Hematopoietic multipotent progenitor cell treated with erythropoietin and hydrocortisone succinate and interleukin-3 and kit ligand, for 8 days (in vitro differentiated cells): ENCODE results near the gene PDLIM7.

ENCODE experiments used
- DNase-seq: peaks from one replicate; pipeline ENCODE4 v3.0.0-alpha.2; 2015

Gene PDLIM7

GRCh38 chr5:177504086-177505056 is 7.0 kb upstream of the PDLIM7 start:
- DNase-seq: no peak

- no peak for DNase-seq
Observed at GRCh38 chr5:177503351-177504085, 6.1 kb upstream of the PDLIM7 start.

GRCh38 chr5:177502886-177503285 is 5.5 kb upstream of the PDLIM7 start:
- no peak for DNase-seq

- no peak for DNase-seq
Observed at GRCh38 chr5:177501874-177502678, 4.7 kb upstream of the PDLIM7 start.

- DNase-seq: peak; percentile 79
Observed at GRCh38 chr5:177500685-177501522, 3.5 kb upstream of the PDLIM7 start.

- no peak for DNase-seq
Observed at GRCh38 chr5:177499842-177500241, 2.4 kb upstream of the PDLIM7 start.

- DNase-seq: peak; percentile 78
Observed at GRCh38 chr5:177498013-177498787, 796 bp upstream of the PDLIM7 start.

- DNase-seq: peak; percentile 18
Observed at GRCh38 chr5:177496727-177497291, 595 bp downstream of the PDLIM7 start.

GRCh38 chr5:177496070-177496726 is 1.2 kb downstream of the PDLIM7 start:
- peak; percentile 24 for DNase-seq

GRCh38 chr5:177495243-177496060 is 2.0 kb downstream of the PDLIM7 start:
- DNase-seq: no peak

- DNase-seq: peak; percentile 19
Observed at GRCh38 chr5:177494346-177495195, 2.8 kb downstream of the PDLIM7 start.

- no peak for DNase-seq
Observed at GRCh38 chr5:177493795-177494345, 3.5 kb downstream of the PDLIM7 start.

- DNase-seq: no peak
Observed at GRCh38 chr5:177492841-177493240, 4.6 kb downstream of the PDLIM7 start.

- no peak for DNase-seq
Observed at GRCh38 chr5:177491983-177492746, 5.2 kb downstream of the PDLIM7 start.

- peak; percentile 42 for DNase-seq
Observed at GRCh38 chr5:177491429-177491945, 5.9 kb downstream of the PDLIM7 start.

GRCh38 chr5:177490992-177491391 is 6.4 kb downstream of the PDLIM7 start:
- no peak for DNase-seq
